Endothelial cell of umbilical vein (primary cell): ENCODE results near the gene CPPED1. TPM values are rescaled to one million over a fixed set of nuclear protein-coding genes. Genes with fewer than 3 reads are reported as not detected.

Source experiments
- BruUV-seq: library from RNA; stranded (reverse); fragments of 400-500 nt; replicated peaks from 2 replicates; lab custom pipeline; 2021; lab: Mats Ljungman, UMichigan
- CTCF ChIA-PET: fragments of 300-600, 350-600 bp; sonication (Branson Sonifier 250); formaldehyde crosslinking; loops from one replicate; lab custom pipeline; 2021; ENCODE audit warnings: antibody characterized with exemption, inconsistent platforms; lab: Charles Lee
- POLR2A ChIA-PET: fragments of 300-600, 350-600 bp; sonication (Branson Sonifier 250); formaldehyde crosslinking; loops from one replicate; lab custom pipeline; 2021; ENCODE audit warnings: antibody characterized with exemption, inconsistent platforms; lab: Charles Lee
- DNase-seq: peaks from one replicate; pipeline ENCODE4 v3.0.0-alpha.2; 2011; ENCODE audit warnings: low read depth, low spot score
- FAIRE-seq: peaks from 2 replicates; lab custom pipeline; 2011; peaks lifted over from hg19 to GRCh38; lab: Jason Lieb, UNC
- H2AFZ ChIP-seq: 2 replicates; pipeline ENCODE4 v1.6.0; 2012; ENCODE audit warnings: low read depth, low read length, control low read depth, inconsistent platforms
- H3K27ac ChIP-seq: 2 replicates; pipeline ENCODE4 v1.5.1; 2011; ENCODE audit warnings: low read depth, mild to moderate bottlenecking, control low read depth, low read length, moderate library complexity; ENCODE audit not compliant: insufficient read depth
- H3K27me3 ChIP-seq, 2 experiments: 2 replicates each; pipeline versions ENCODE4 v1.6.0 to v1.6.1; 2011; ENCODE audit warnings: low read length in 2 of 2, mixed read lengths in 1 of 2; ENCODE audit not compliant: control insufficient read depth in 2 of 2, insufficient read depth in 2 of 2
- H3K36me3 ChIP-seq, 2 experiments: 2 replicates in 1 of 2; 3 replicates in 1 of 2; pipeline ENCODE4 v1.5.1; 2011; ENCODE audit warnings: low read length in 2 of 2, mild to moderate bottlenecking in 1 of 2, moderate library complexity in 1 of 2; ENCODE audit not compliant: control insufficient read depth in 2 of 2, insufficient read depth in 2 of 2; ENCODE audit errors: extremely low read depth in 1 of 2
- H3K4me1 ChIP-seq: 3 replicates; pipeline ENCODE4 v1.5.1; 2011; ENCODE audit warnings: mild to moderate bottlenecking, low read length; ENCODE audit not compliant: control insufficient read depth, insufficient read depth; ENCODE audit errors: extremely low read depth
- H3K4me2 ChIP-seq: 2 replicates; pipeline ENCODE4 v1.6.1; 2011; ENCODE audit warnings: low read length, control low read depth, mixed read lengths; ENCODE audit not compliant: insufficient read depth
- H3K4me3 ChIP-seq, 3 experiments: fragments of 200-600 bp in 1 of 3; sonication (generic), shearing (Covaris generic) in 1 of 3; replicated peaks in 1 of 3; 2 replicates each; pipeline ENCODE4 v1.5.1; 2011 to 2016; ENCODE audit warnings: control low read depth in 3 of 3, low read length in 3 of 3, mild to moderate bottlenecking in 2 of 3, inconsistent platforms in 1 of 3, low read depth in 1 of 3, moderate library complexity in 1 of 3; ENCODE audit not compliant: insufficient read depth in 1 of 3
- H3K79me2 ChIP-seq: 2 replicates; pipeline ENCODE4 v1.6.0; 2012; ENCODE audit warnings: low read length, inconsistent platforms; ENCODE audit not compliant: control insufficient read depth, insufficient read depth
- H3K9ac ChIP-seq: replicated peaks from 2 replicates; pipeline ENCODE3; 2011; ENCODE audit warnings: low read length, control low read depth; ENCODE audit not compliant: insufficient read depth; ENCODE audit errors: extremely low read depth
- H3K9me1 ChIP-seq: replicated peaks from 3 replicates; pipeline ENCODE4 v1.6.0; 2011; ENCODE audit warnings: mild to moderate bottlenecking, low read length; ENCODE audit not compliant: control insufficient read depth, insufficient read depth; ENCODE audit errors: extremely low read depth
- H3K9me3 ChIP-seq: replicated peaks from 2 replicates; pipeline ENCODE4 v1.5.1; 2012; ENCODE audit warnings: low read length, inconsistent platforms; ENCODE audit not compliant: control insufficient read depth, insufficient read depth
- H4K20me1 ChIP-seq: replicated peaks from 2 replicates; pipeline ENCODE3; 2011; ENCODE audit warnings: mild to moderate bottlenecking, low read length; ENCODE audit not compliant: control insufficient read depth, insufficient read depth; ENCODE audit errors: extremely low read depth
- CTCF ChIP-seq, 2 donors: IDR thresholded peaks; 1 replicate in 1 of 2; 2 replicates in 1 of 2; pipeline ENCODE4 v1.5.1; 2011; ENCODE audit warnings: low read length in 2 of 2, mild to moderate bottlenecking in 2 of 2, moderate library complexity in 2 of 2, control low read depth in 1 of 2, inconsistent platforms in 1 of 2, low read depth in 1 of 2; ENCODE audit not compliant: insufficient read depth in 1 of 2; ENCODE audit errors: extremely low read depth in 1 of 2
- EZH2 ChIP-seq: IDR thresholded peaks from 2 replicates; pipeline ENCODE4 v1.6.1; 2012; ENCODE audit warnings: borderline replicate concordance, low read depth, mild to moderate bottlenecking, moderate library complexity, low read length, inconsistent platforms; ENCODE audit not compliant: severe bottlenecking
- GATA2 ChIP-seq: IDR thresholded peaks from 2 replicates; pipeline ENCODE4 v1.7.0; 2011; ENCODE audit warnings: low read depth, mild to moderate bottlenecking, moderate library complexity, mixed read lengths, low read length; ENCODE audit not compliant: insufficient read length, insufficient read depth
- JUN ChIP-seq: IDR thresholded peaks from 2 replicates; pipeline ENCODE4 v1.6.1; 2011; ENCODE audit warnings: borderline replicate concordance, low read depth; ENCODE audit not compliant: insufficient read length, insufficient read depth
- MAX ChIP-seq: IDR thresholded peaks from 2 replicates; pipeline ENCODE4 v1.6.1; 2011; ENCODE audit not compliant: insufficient read depth, insufficient read length
- MYC ChIP-seq: IDR thresholded peaks from one replicate; pipeline ENCODE4 v1.6.1; 2011; ENCODE audit warnings: mild to moderate bottlenecking, low read depth, low read length
- POLR2A ChIP-seq: IDR thresholded peaks from 2 replicates; pipeline ENCODE4 v1.6.1; 2012; ENCODE audit warnings: low read depth, mild to moderate bottlenecking, control low read depth, low read length
- POLR2AphosphoS5 ChIP-seq: IDR thresholded peaks from 2 replicates; pipeline ENCODE4 v1.6.1; 2012; ENCODE audit warnings: low read depth, mild to moderate bottlenecking, control low read depth, low read length, moderate library complexity; ENCODE audit not compliant: insufficient read depth
- dilution Hi-C: fragments of 300-500 bp; cut with MboI; formaldehyde crosslinking; loops from one replicate; pipeline ENCODE4 v1.15.0; 2019; ENCODE audit warnings: low sequenced_read_pairs; ENCODE audit not compliant: extremely low pct_ligation_motif_present
- intact Hi-C: fragments of 100-400 bp; cut with micrococcal nuclease; formaldehyde crosslinking; loops from one replicate; pipeline ENCODE4 v1.10.0; 2022
- polyA plus RNA-seq, 4 experiments: library from polyadenylated mRNA; depleted of rRNA in 3 of 4; stranded (reverse) in 3 of 4; unstranded in 1 of 4; fragments of >200 nt; gene quantifications; 2 replicates each; pipeline versions ENCODE4 v1.2.1 to v1.2.3, GENCODE V29; 2011 to 2012; ENCODE audit warnings: missing spikeins in 1 of 4
- total RNA-seq: library from RNA; stranded (reverse); gene quantifications from 2 replicates; pipeline ENCODE4 v1.2.3, GENCODE V29; 2021

CPPED1 gene
- total and polyA plus RNA-seq, 2 donors (not counting 3 experiments of a cell fraction or from before 2014, with no cell fraction given) = 27.9 to 59.3 TPM

GRCh38 chr16:12784076-12784475 lies 19.6 kb downstream of the CPPED1 start:
- CTCF ChIA-PET = interaction anchor here (0.7 to 1.4 kb wide), 3 partner anchors 11 to 33 kb away, joined by 3 to 4 read pairs (median 3); no protein-coding TSS in a partner anchor
- TF ChIP-seq CTCF (IDR thresholded peaks at IDR 0.05; ENCODE audit: extremely low read depth in 1 of 2, insufficient read depth in 1 of 2, low read depth in 1 of 2, low read length in 2 of 2) = no peak
- TF ChIP-seq POLR2AphosphoS5 = no peak
- no peak for TF ChIP-seq JUN
- TF ChIP-seq EZH2 = no peak
- TF ChIP-seq POLR2A = no peak
- no peak for TF ChIP-seq MYC
- no peak for TF ChIP-seq MAX
- no peak for TF ChIP-seq GATA2
- no peak overlapping the region for H3K4me2 ChIP-seq
- H3K9ac ChIP-seq = no peak overlapping the region
- H3K9me3 ChIP-seq = no peaks in the 10 kb centered on the region
- H4K20me1 ChIP-seq = no peaks in the 10 kb centered on the region
- intact Hi-C loops (no loop called here), dilution Hi-C loops (no loop called here)
- no peaks in the 10 kb centered on the region for H3K4me1 ChIP-seq
- peaks cover 6 to 7% of the 10 kb centered on the region in 2 experiments for H3K36me3 ChIP-seq
- no peaks in the 10 kb centered on the region for H3K27me3 ChIP-seq
- DNase-seq (no peak), FAIRE-seq (no peak)
- no TSS peak for BruUV-seq
- POLR2A ChIA-PET = no interaction called here
- no peak overlapping the region for H2AFZ ChIP-seq
- no peak overlapping the region for H3K27ac ChIP-seq
- no peak overlapping the region for H3K4me3 ChIP-seq
- H3K9me1 ChIP-seq = no peaks in the 10 kb centered on the region
- H3K79me2 ChIP-seq = peaks cover 5% of the 10 kb centered on the region
